ENCODE measurements around the gene RPS6KA2.

The RPS6KA2 gene

GRCh38 chr6:166507809-166508564, 119.1 kb downstream of the RPS6KA2 start:
- in situ Hi-C loops (cut with MboI; ENCODE audit: low sequenced_read_pairs), result no loop called here

- in situ Hi-C loops (cut with MboI; ENCODE audit: low sequenced_read_pairs), result no loop called here
Observed at GRCh38 chr6:166507380-166507779, 119.7 kb downstream of the RPS6KA2 start.

GRCh38 chr6:166505133-166505905, 121.7 kb downstream of the RPS6KA2 start:
- in situ Hi-C loops (cut with MboI; ENCODE audit: low sequenced_read_pairs), result no loop called here

- in situ Hi-C loops (cut with MboI; ENCODE audit: low sequenced_read_pairs), result no loop called here
Observed at GRCh38 chr6:166504100-166504499, 123.0 kb downstream of the RPS6KA2 start.

GRCh38 chr6:166503167-166503744, 123.8 kb downstream of the RPS6KA2 start:
- in situ Hi-C loops (cut with MboI; ENCODE audit: low sequenced_read_pairs), result no loop called here

- in situ Hi-C loops (cut with MboI; ENCODE audit: low sequenced_read_pairs), result no loop called here
Observed at GRCh38 chr6:166502453-166502852, 124.6 kb downstream of the RPS6KA2 start.

GRCh38 chr6:166501246-166501645, 125.8 kb downstream of the RPS6KA2 start:
- in situ Hi-C loops (cut with MboI; ENCODE audit: low sequenced_read_pairs), result no loop called here

GRCh38 chr6:166500246-166500645, 126.8 kb downstream of the RPS6KA2 start:
- in situ Hi-C loops (cut with MboI; ENCODE audit: low sequenced_read_pairs), result no loop called here

- in situ Hi-C loops (cut with MboI; ENCODE audit: low sequenced_read_pairs), result no loop called here
Observed at GRCh38 chr6:166499350-166500163, 127.5 kb downstream of the RPS6KA2 start.

- in situ Hi-C loops (cut with MboI; ENCODE audit: low sequenced_read_pairs), result no loop called here
Observed at GRCh38 chr6:166498661-166499349, 128.2 kb downstream of the RPS6KA2 start.

- in situ Hi-C loops (cut with MboI; ENCODE audit: low sequenced_read_pairs), result no loop called here
Observed at GRCh38 chr6:166498228-166498627, 128.8 kb downstream of the RPS6KA2 start.

GRCh38 chr6:166497087-166497899, 129.8 kb downstream of the RPS6KA2 start:
- in situ Hi-C loops (cut with MboI; ENCODE audit: low sequenced_read_pairs), result no loop called here

GRCh38 chr6:166496460-166496859, 130.6 kb downstream of the RPS6KA2 start:
- in situ Hi-C loops (cut with MboI; ENCODE audit: low sequenced_read_pairs), result no loop called here

- in situ Hi-C loops (cut with MboI; ENCODE audit: low sequenced_read_pairs), result no loop called here
Observed at GRCh38 chr6:166495487-166496314, 131.3 kb downstream of the RPS6KA2 start.

GRCh38 chr6:166494757-166495486, 132.1 kb downstream of the RPS6KA2 start:
- in situ Hi-C loops (cut with MboI; ENCODE audit: low sequenced_read_pairs), result no loop called here

GRCh38 chr6:166494101-166494441, 133.0 kb downstream of the RPS6KA2 start:
- in situ Hi-C loops (cut with MboI; ENCODE audit: low sequenced_read_pairs), result no loop called here

GRCh38 chr6:166493427-166494100, 133.5 kb downstream of the RPS6KA2 start:
- in situ Hi-C loops (cut with MboI; ENCODE audit: low sequenced_read_pairs), result no loop called here
